ENCODE measurements around the gene LGALS12.

DNA sequence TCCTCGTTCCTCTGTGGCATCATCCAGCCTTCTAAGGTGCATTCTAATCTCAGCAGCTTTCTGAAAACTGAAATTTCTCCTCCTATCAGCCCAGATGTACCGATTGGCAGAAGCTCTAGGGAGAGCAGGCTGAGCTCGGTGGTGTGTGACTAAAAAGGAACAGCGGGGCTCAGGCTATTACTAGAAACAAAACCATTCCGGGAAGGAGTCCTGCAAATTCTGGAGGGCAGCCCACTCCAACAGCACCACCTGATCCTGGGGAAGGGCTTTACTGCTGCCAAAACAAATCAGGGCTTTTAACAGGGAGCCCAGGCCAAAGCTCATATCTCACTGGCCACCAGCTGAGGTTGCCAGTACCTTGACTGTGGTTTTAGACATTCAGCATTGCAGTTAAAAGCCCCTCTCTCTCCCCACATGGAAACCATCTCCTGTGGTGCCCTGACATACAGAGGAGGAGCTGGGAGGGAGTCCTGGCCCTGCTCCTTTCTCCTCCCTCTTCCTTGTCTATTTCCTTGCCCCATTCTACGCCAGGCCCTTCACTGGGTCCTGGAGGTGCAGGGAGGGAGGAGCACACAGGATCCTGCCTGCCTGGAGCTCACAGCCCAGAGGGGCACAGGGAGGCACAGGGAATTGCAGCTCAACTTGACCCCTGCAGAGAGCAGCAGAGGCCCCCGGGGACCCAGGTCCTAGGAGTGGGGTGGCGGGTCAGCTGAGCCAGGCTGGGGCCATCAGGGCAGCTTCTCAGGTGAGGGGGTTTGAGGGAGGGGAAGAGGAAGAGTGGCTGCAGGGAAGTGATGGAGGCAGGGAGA lies 31.6 kb downstream of the LGALS12 start:
- TF ChIP-seq POLR2A (IDR thresholded peaks at IDR 0.05; ENCODE audit: insufficient read depth in 1 of 2, low read depth in 2 of 2, low read length in 2 of 2) (no peak), TBP (CRISPR knock-in tag; IDR thresholded peaks at IDR 0.05) (no peak), FOSL2 (CRISPR knock-in tag; IDR thresholded peaks at IDR 0.05) (no peak), RBAK (CRISPR knock-in tag; IDR thresholded peaks at IDR 0.05) (no peak), PAXIP1 (CRISPR knock-in tag; conservative IDR thresholded peaks at IDR 0.05) (no peak), RELA (CRISPR knock-in tag; IDR thresholded peaks at IDR 0.05) (no peak), MYC (CRISPR knock-in tag; IDR thresholded peaks at IDR 0.05; ENCODE audit: borderline replicate concordance) (no peak), ARNT (IDR thresholded peaks at IDR 0.05) (no peak)
- TF ChIP-seq, protein P1, sequence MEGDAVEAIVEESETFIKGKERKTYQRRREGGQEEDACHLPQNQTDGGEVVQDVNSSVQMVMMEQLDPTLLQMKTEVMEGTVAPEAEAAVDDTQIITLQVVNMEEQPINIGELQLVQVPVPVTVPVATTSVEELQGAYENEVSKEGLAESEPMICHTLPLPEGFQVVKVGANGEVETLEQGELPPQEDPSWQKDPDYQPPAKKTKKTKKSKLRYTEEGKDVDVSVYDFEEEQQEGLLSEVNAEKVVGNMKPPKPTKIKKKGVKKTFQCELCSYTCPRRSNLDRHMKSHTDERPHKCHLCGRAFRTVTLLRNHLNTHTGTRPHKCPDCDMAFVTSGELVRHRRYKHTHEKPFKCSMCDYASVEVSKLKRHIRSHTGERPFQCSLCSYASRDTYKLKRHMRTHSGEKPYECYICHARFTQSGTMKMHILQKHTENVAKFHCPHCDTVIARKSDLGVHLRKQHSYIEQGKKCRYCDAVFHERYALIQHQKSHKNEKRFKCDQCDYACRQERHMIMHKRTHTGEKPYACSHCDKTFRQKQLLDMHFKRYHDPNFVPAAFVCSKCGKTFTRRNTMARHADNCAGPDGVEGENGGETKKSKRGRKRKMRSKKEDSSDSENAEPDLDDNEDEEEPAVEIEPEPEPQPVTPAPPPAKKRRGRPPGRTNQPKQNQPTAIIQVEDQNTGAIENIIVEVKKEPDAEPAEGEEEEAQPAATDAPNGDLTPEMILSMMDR (CRISPR knock-in tag; IDR thresholded peaks at IDR 0.05) = peak; percentile 23
- TF ChIP-seq, protein P2, sequence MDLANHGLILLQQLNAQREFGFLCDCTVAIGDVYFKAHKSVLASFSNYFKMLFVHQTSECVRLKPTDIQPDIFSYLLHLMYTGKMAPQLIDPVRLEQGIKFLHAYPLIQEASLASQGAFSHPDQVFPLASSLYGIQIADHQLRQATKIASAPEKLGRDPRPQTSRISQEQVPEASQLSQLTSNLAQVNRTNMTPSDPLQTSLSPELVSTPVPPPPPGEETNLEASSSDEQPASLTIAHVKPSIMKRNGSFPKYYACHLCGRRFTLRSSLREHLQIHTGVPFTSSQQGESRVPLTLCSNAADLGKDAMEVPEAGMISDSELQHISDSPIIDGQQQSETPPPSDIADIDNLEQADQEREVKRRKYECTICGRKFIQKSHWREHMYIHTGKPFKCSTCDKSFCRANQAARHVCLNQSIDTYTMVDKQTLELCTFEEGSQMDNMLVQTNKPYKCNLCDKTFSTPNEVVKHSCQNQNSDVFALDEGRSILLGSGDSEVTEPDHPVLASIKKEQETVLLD (CRISPR knock-in tag; IDR thresholded peaks at IDR 0.05; ENCODE audit: low read depth) = no peak
- TF ChIP-seq, protein P3, sequence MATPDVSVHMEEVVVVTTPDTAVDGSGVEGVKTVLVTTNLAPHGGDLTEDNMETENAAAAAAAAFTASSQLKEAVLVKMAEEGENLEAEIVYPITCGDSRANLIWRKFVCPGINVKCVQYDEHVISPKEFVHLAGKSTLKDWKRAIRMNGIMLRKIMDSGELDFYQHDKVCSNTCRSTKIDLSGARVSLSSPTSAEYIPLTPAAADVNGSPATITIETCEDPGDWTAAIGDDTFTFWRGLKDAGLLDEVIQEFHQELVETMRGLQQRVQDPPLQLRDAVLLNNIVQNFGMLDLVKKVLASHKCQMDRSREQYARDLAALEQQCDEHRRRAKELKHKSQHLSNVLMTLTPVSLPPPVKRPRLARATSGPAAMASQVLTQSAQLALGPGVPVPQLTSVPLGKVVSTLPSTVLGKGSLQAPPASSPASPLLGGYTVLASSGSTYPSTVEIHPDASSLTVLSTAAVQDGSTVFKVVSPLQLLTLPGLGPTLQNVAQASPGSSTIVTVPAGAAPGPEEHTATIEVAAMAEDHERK (CRISPR knock-in tag; IDR thresholded peaks at IDR 0.05; ENCODE audit: low read depth) = no peak
